Measurements from ENCODE around the gene PLBD2. TPM values are rescaled to one million over a fixed set of nuclear protein-coding genes. Genes with fewer than 3 reads are reported as not detected.

The PLBD2 gene
- total RNA-seq (2014; rRNA removed; shearing (Covaris generic)) (2.3 and 3.4 TPM in 2 replicates), total RNA-seq (2022) (9.1 and 14.4 TPM in 2 replicates), Bru-seq, nascent RNA (percentile 58 among the genes with signal in this experiment), BruChase-seq, experiment 1, labeled RNA remaining after a 6-hour chase (percentile 74 among the genes with signal in this experiment), BruChase-seq, experiment 2, labeled RNA remaining after a 2-hour chase (percentile 64 among the genes with signal in this experiment)
- long read RNA-seq, full-length matches to known transcripts: 15 of 17 reads
- long read RNA-seq, partial matches to known transcripts: 1 of 17 reads
- long read RNA-seq, other reads (novel, unspliced or antisense): 1 of 17 reads

- CTCF ChIA-PET (ENCODE audit: unreplicated experiment): interaction anchor here (0.6 kb wide), 1 partner anchor 120 kb away, joined by 5 read pairs; no protein-coding TSS in a partner anchor
- DNase-seq (ENCODE audit: low spot score): peak; percentile 96
- no peak within 1 kb of the TSS for H3K27ac ChIP-seq (ENCODE audit: low read depth, low read length, poor library complexity, severe bottlenecking)
These were observed at the start of gene PLBD2 for GRCh38 chr12:113358381-113359132. PLBD2 (plus strand) TSS chr12:113358587; CDS start chr12:113358601, 14 bp downstream.

GRCh38 chr12:113310489-113310888 lies 47.9 kb upstream of the PLBD2 start:
- H3K36me3 ChIP-seq (ENCODE audit: insufficient read depth, low read length): peaks cover 90% of the 10 kb centered on the region
- ChIA-PET POLR2A (no interaction called here), CTCF (ENCODE audit: unreplicated experiment) (no interaction called here)

More at GRCh38 chr12:113358381-113359132, at the start of gene PLBD2:
- Histone ChIP-seq H3K79me2 (ENCODE audit: insufficient read depth, low read depth, low read length) (no peaks in the 10 kb centered on the region), H3K36me3 (ENCODE audit: insufficient read depth, low read length) (no peaks in the 10 kb centered on the region), H3K9me2 (ENCODE audit: insufficient read depth, low read length) (no peaks in the 10 kb centered on the region), H3K9me3 (ENCODE audit: low read length) (no peaks in the 10 kb centered on the region), H3K4me1 (ENCODE audit: insufficient read depth, low read length, poor library complexity, severe bottlenecking) (peaks cover 19% of the 10 kb centered on the region), H2AFZ (ENCODE audit: low read length) (peak within 1 kb of the TSS; percentile 91), H4K20me1 (ENCODE audit: insufficient read depth, low read length) (0 out of 2 replicates have a peak, but pooled peaks cover 10% of the 10 kb centered on the region), H3K4me3 (ENCODE audit: low read depth, low read length, poor library complexity, severe bottlenecking) (peak within 1 kb of the TSS; percentile 95), H3K4me2 (ENCODE audit: low read length) (peak within 1 kb of the TSS; percentile 97)
- BruUV-seq (replicated peaks): no TSS peak
- intact Hi-C loops (cut with micrococcal nuclease; ENCODE audit: unreplicated experiment): loop anchor here (1.0 to 2.0 kb wide), 2 partner anchors 23 to 46 kb away; partner anchors contain the start of gene SLC8B1
- no peak for TF ChIP-seq EZH2phosphoT487 (IDR thresholded peaks at IDR 0.05; ENCODE audit: borderline replicate concordance, low read depth, low read length)
- POLR2A ChIA-PET: interaction anchor here (0.6 to 1.0 kb wide), 5 partner anchors 11 to 811 kb away, joined by 3 to 8 read pairs (median 3); partner anchors contain the start of gene SLC8B1

More at GRCh38 chr12:113310489-113310888, 47.9 kb upstream of the PLBD2 start:
- intact Hi-C loops (cut with micrococcal nuclease; ENCODE audit: unreplicated experiment): loop anchor here (5.0 kb wide), 1 partner anchor 113 kb away; no protein-coding TSS in a partner anchor
- Histone ChIP-seq H3K27ac (ENCODE audit: low read depth, low read length, poor library complexity, severe bottlenecking) (no peak overlapping the region), H3K4me1 (ENCODE audit: insufficient read depth, low read length, poor library complexity, severe bottlenecking) (peaks cover 21% of the 10 kb centered on the region), H3K79me2 (ENCODE audit: insufficient read depth, low read depth, low read length) (no peaks in the 10 kb centered on the region), H3K4me2 (ENCODE audit: low read length) (no peak overlapping the region), H3K4me3 (ENCODE audit: low read depth, low read length, poor library complexity, severe bottlenecking) (no peak overlapping the region), H3K9me3 (ENCODE audit: low read length) (no peaks in the 10 kb centered on the region), H4K20me1 (ENCODE audit: insufficient read depth, low read length) (no peaks in the 10 kb centered on the region), H2AFZ (ENCODE audit: low read length) (no peak overlapping the region), H3K9me2 (ENCODE audit: insufficient read depth, low read length) (no peaks in the 10 kb centered on the region)
- no TSS peak for BruUV-seq (replicated peaks)
- TF ChIP-seq CTCF (conservative IDR thresholded peaks at IDR 0.05; ENCODE audit: low read length) (peak; percentile 57), EZH2phosphoT487 (IDR thresholded peaks at IDR 0.05; ENCODE audit: borderline replicate concordance, low read depth, low read length) (no peak)
- DNase-seq (ENCODE audit: low spot score): peak; percentile 33

Measured in OCI-LY7 (cell line).